COLO668 (cell line): Measurements from ENCODE around the gene MMS22L.
"Not testable (repeated sequence)": the region's sequence is repeated elsewhere in the genome, so short reads cannot be mapped to it uniquely, and the experiment has no call there.

Experiments used
- DNase-seq: peaks from one replicate; lab custom pipeline; 2025; ENCODE audit not compliant: unreplicated experiment; lab: John Stamatoyannopoulos, UW

MMS22L gene

GRCh38 chr6:97246842-97247241 is 36.2 kb downstream of the MMS22L start:
- no peak for DNase-seq

- no peak for DNase-seq
Measured at GRCh38 chr6:97240222-97240621, 42.8 kb downstream of the MMS22L start.

- DNase-seq: no peak
Measured at GRCh38 chr6:97231911-97232310, 51.1 kb downstream of the MMS22L start.

GRCh38 chr6:97222903-97223302 is 60.1 kb downstream of the MMS22L start:
- no peak for DNase-seq

GRCh38 chr6:97218912-97219311 is 64.1 kb downstream of the MMS22L start:
- no peak for DNase-seq

GRCh38 chr6:97215157-97215769 is 67.8 kb downstream of the MMS22L start:
- no peak for DNase-seq

- no peak for DNase-seq
Measured at GRCh38 chr6:97214671-97215070, 68.3 kb downstream of the MMS22L start.

- DNase-seq: no peak
Measured at GRCh38 chr6:97207383-97207782, 75.6 kb downstream of the MMS22L start.

GRCh38 chr6:97205966-97206365 is 77.0 kb downstream of the MMS22L start:
- DNase-seq: no peak

- DNase-seq: no peak
Measured at GRCh38 chr6:97203343-97203742, 79.7 kb downstream of the MMS22L start.

GRCh38 chr6:97198046-97198565 is 84.9 kb downstream of the MMS22L start:
- DNase-seq: no peak

GRCh38 chr6:97195117-97195516 is 87.9 kb downstream of the MMS22L start:
- DNase-seq: no peak

GRCh38 chr6:97189767-97190166 is 93.2 kb downstream of the MMS22L start:
- no peak for DNase-seq

- no peak for DNase-seq
Measured at GRCh38 chr6:97187951-97188350, 95.1 kb downstream of the MMS22L start.

GRCh38 chr6:97186416-97186999 is 96.5 kb downstream of the MMS22L start:
- DNase-seq: peak; percentile 56

- DNase-seq: no peak
Measured at GRCh38 chr6:97177905-97178304, 105.1 kb downstream of the MMS22L start.

GRCh38 chr6:97176468-97176867 is 106.5 kb downstream of the MMS22L start:
- no peak for DNase-seq

- no peak for DNase-seq
Measured at GRCh38 chr6:97175806-97176205, 107.2 kb downstream of the MMS22L start.

- no peak for DNase-seq
Measured at GRCh38 chr6:97174471-97174870, 108.5 kb downstream of the MMS22L start.

GRCh38 chr6:97160280-97160679 is 122.7 kb downstream of the MMS22L start:
- DNase-seq: no peak

- DNase-seq: not testable (repeated sequence)
Measured at GRCh38 chr6:97155447-97155846, 127.6 kb downstream of the MMS22L start.

- DNase-seq: no peak
Measured at GRCh38 chr6:97154015-97154414, 129.0 kb downstream of the MMS22L start.

GRCh38 chr6:97151601-97152000 is 131.4 kb downstream of the MMS22L start:
- DNase-seq: no peak
